CD4-positive, alpha-beta T cell treated with Interleukin-2 at 100 ng/mL for 4 hours (primary cell): ENCODE measurements around the gene MAFG.

Experiments used
- DNase-seq: peaks from one replicate; pipeline ENCODE4 v3.0.0-alpha.2; 2020; ENCODE audit warnings: low spot score

Gene MAFG

DNA sequence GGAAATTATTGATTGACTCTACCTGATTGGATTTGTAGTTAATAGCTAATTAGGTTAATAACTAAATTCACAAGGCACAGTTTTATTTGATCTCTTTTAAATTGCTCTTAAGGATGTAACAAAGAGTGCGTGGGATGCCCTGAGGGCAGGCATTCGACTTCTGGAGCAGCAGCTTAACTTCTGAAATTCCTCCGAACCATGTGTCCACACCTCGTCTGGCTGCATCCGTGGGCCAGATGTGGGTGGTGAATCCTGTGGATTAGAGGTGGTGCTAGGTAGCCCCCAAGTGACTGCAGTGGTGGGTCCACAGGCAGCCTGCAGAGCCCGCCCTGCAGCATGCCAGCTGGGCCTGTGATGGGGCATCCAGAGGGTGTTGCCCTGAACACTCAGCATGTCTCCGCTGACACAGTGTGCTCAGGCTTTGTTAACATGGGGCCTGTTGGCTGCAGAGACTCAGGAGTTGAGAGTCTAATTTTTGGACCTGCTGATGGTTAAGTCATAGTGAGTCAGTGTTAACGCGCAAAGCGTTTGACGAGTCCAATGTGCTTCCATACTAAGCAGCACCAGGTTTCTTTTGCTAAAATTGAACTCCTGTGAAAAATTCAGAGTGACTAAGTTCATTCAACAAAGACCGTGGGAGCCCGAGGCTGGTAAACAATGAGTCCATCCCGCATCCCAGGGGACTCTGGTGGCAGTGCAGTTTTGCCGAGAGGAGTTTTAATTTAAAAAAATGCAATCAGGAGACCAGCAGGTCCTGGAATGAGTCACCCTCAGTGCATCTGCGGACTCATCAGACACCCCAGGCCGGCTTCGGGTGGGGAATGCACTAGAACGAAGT is 29.3 kb downstream of the MAFG start:
- DNase-seq, result no peak

GRCh38 chr17:81895400-81895799 is 32.1 kb downstream of the MAFG start:
- DNase-seq, result no peak

DNA sequence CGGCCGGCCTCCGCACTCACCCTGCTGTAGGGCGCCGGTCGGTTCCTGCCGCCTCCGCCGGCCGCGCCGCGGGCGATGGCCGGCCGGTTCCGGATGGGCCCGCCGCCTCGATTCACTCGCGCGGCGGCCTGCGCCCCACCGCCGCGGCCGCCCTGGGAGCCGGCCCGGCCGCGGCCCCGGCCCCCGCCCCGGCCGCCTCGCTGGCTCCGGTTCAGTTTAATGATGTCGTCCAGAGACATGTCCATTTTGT is 36.3 kb downstream of the MAFG start:
- no peak for DNase-seq

DNA sequence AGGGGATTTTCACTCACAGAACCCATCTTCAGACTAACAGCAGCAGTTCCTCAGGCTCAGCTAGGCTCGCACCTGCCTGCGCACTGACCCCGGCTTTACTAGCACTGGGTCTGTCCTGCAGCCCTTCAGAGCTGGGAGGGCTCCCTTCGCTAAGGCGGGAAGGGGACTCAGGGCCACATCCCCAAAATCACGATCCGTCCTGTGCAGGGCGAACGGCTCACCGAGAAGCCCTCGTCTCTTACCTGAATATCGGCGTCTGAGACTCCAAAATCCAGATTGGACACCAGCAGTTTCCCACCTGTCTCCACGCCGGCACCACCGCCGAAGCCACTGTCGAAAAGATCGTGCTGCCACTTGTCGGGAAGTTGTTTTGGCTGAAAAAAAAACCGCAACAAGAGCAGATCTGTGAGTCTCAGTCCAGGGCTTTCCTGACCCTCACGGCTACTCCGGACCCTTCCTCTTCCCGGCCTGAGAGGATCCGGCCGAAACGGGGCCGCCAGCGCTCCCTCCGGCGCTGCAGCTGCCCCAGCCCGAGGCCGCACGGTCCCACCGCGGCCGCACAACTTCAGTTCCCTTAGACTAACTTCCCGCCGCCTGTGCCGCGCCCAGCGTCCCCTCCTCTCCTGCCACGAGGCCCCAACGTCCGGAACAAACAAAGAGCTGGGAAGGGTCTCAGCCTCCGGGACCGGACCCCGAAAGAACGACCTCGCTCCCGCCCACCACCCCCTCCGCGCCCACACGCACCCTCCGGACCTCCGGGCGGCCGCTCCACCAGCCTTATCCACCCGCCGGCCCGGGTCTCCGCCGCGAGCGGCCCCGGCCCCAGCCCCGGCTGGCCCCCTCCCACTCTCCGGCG is 36.9 kb downstream of the MAFG start:
- DNase-seq, result no peak

DNA sequence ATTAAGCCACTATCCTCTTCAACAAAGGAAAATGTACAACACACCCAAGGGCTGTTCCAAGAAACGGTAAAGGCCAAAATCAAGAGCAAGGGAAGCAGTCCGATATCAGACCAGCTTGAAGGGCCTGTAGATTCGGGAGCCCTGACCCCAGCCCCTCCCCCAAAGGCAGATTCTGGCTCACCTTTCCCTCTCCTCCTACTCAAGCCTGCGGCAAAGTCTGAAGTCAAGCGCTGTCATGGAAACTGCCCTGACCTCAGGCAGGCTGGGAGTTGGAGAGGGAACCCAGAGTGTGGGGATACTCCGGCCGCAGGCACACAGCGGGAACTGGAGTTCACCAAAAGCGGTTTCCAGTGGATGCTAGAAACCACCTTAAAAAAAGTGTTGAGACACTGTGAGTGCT is 37.9 kb downstream of the MAFG start:
- no peak for DNase-seq

- no peak for DNase-seq
Observed at GRCh38 chr17:81888988-81889595, 38.4 kb downstream of the MAFG start.

- no peak for DNase-seq
Observed at GRCh38 chr17:81888105-81888987, 39.2 kb downstream of the MAFG start.

- no peak for DNase-seq
Observed at GRCh38 chr17:81885869-81886548, 41.5 kb downstream of the MAFG start.

GRCh38 chr17:81885454-81885853 is 42.1 kb downstream of the MAFG start:
- DNase-seq, result no peak

- no peak for DNase-seq
Observed at GRCh38 chr17:81884968-81885367, 42.6 kb downstream of the MAFG start.

GRCh38 chr17:81884520-81884919 is 43.0 kb downstream of the MAFG start:
- no peak for DNase-seq

GRCh38 chr17:81879121-81879520 is 48.4 kb downstream of the MAFG start:
- DNase-seq, result no peak

- no peak for DNase-seq
Observed at GRCh38 chr17:81878294-81878693, 49.2 kb downstream of the MAFG start.

DNA sequence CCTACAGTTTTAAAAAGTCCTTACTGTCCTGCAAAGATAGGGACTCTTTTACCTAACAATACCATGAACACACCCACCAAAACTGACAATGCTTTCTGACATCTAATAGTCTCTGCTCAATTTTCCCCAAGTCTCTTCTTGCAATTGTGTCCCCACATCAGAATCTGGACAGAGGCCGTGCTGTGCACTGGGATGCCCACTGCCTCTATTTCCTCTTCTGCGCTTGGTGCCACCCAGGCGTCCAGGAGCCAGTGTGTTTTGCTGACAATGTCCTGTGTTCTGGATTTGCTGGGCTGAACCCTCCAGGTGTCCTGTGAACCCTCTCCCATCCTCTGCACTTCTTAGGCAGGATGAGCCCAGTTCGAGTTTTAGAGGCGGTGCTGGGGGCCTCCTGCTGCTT is 50.0 kb downstream of the MAFG start:
- no peak for DNase-seq

DNA sequence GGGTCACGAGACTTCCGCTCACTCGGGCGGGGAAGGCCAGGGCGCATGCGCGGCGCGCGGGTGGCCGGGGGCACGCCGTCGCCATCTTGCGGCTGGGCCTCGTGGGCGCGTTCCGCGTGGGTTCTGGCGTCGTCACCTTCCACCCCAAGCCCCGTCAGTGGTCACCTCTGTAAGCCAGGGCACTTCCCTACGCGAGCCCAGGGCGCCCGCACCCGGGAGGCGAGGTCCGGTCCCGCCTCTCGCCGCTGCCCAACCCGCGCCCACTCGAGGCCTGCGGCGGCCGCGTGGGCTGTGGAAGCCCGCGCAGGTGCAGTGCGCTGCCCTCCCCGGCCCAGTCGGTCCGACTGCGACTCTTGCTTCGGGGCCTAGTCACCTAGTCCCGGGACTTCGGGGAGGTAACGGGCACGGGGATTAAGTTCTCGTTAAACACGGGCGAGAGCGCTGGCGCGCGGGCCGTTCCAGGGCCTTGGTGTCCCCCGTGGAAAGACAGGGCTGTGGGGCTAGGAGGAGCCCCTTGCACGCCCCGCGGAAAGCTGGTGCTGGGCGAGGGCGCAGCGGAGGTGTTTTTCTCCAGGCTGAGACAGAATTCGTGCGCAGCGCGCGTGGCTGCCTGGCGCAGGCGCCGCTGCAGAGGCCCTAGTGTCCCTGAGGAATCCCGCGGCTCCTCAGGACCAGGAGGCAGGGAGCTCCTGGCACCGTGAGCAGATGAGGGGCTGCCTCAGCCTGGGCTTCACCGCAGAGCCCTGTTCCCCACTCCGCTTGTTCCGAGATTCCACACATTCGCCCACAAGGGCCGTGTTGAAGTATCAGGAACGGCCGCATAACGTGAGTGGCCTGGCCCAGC is 55.9 kb downstream of the MAFG start:
- DNase-seq, result peak; percentile 95

GRCh38 chr17:81870981-81871386 is 56.6 kb downstream of the MAFG start, which contains the start of gene ARHGDIA:
Gene ARHGDIA, minus strand, starts transcription at chr17:81871337. Its CDS starts 1,407 bp downstream, at chr17:81869930.
- DNase-seq, result no peak

DNA sequence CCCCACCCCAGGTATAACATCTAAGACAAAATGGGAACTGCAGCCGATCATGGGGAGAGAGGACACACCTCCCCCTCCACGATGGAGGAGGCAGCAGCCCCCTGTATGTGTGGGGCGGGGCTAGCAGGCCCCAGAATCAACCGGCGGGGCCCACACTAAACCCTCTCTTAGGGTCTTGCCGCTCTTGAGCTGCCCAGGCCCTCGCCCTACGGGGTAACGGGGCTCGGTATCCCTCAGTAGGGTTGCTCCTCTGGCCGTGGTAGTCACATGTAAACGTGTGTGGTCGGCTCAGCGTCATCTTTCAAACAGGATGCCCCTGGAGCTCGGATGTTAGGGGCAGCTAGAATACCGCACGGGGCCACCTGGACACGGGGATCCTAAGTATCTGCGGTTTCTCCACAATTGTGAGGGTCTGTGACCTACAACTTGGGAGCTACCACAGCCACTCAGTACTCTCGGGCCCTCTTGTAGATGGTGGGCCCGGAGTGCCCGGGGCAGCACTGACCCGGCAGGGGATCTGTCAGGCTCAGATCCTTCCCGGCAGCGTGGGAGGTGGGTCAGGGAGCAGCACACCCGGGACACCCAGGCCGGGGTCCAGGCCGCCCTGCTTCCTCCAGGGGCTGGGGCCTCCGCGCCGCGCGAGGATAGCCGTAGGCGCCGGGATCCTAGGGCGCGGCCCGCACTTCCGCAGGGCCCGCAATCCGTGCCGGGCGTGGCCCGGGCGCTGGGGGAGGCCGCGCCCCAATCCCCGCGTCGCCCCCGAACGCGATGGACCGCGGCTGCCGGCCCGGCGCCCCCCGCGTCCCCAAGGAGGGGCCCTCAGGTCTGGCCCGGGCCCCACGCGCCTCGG is 57.2 kb downstream of the MAFG start:
- peak; percentile 44 for DNase-seq

- peak; percentile 27 for DNase-seq
Observed at GRCh38 chr17:81869221-81870130, 58.1 kb downstream of the MAFG start.
